SK-N-DZ (cell line): ENCODE measurements around the gene SLC25A42.
A peak's percentile ranks its signal among the peaks of the same experiment; 100 is the strongest.
"Not testable (repeated sequence)": the region's sequence is repeated elsewhere in the genome, so short reads cannot be mapped to it uniquely, and the experiment has no call there.

ENCODE experiments used
- DNase-seq: peaks from one replicate; pipeline ENCODE4 v3.0.0-alpha.2; 2015; ENCODE audit warnings: low spot score

The SLC25A42 gene

GRCh38 chr19:19134687-19135158 is 70.9 kb downstream of the SLC25A42 start:
- DNase-seq, result peak; percentile 31

- not testable (repeated sequence) for DNase-seq
Observed at GRCh38 chr19:19135713-19136112, 71.9 kb downstream of the SLC25A42 start.

GRCh38 chr19:19137556-19138108 is 73.8 kb downstream of the SLC25A42 start:
- no peak for DNase-seq

GRCh38 chr19:19138109-19138981 is 74.6 kb downstream of the SLC25A42 start, which contains the start of gene TMEM161A:
Gene TMEM161A (minus strand): TSS chr19:19138478. CDS start chr19:19138428, 50 bp downstream.
- DNase-seq, result peak; percentile 97

- no peak for DNase-seq
Observed at GRCh38 chr19:19139876-19140229, 76.1 kb downstream of the SLC25A42 start.

GRCh38 chr19:19140476-19140875 is 76.7 kb downstream of the SLC25A42 start:
- no peak for DNase-seq

GRCh38 chr19:19142347-19142746 is 78.6 kb downstream of the SLC25A42 start:
- no peak for DNase-seq

GRCh38 chr19:19145281-19145680 is 81.5 kb downstream of the SLC25A42 start:
- DNase-seq, result no peak

GRCh38 chr19:19145684-19146608 is 82.2 kb downstream of the SLC25A42 start:
- DNase-seq, result peak; percentile 62

- no peak for DNase-seq
Observed at GRCh38 chr19:19146865-19147264, 83.1 kb downstream of the SLC25A42 start.

- DNase-seq, result no peak
Observed at GRCh38 chr19:19147344-19147743, 83.5 kb downstream of the SLC25A42 start.

GRCh38 chr19:19148504-19148903 is 84.7 kb downstream of the SLC25A42 start:
- not testable (repeated sequence) for DNase-seq

GRCh38 chr19:19149435-19149834 is 85.6 kb downstream of the SLC25A42 start:
- DNase-seq, result no peak

- no peak for DNase-seq
Observed at GRCh38 chr19:19151418-19151817, 87.6 kb downstream of the SLC25A42 start.

- DNase-seq, result no peak
Observed at GRCh38 chr19:19152668-19153384, 89.0 kb downstream of the SLC25A42 start.

- no peak for DNase-seq
Observed at GRCh38 chr19:19154768-19155494, 91.1 kb downstream of the SLC25A42 start.

GRCh38 chr19:19155495-19156219 is 91.9 kb downstream of the SLC25A42 start:
- DNase-seq, result no peak

- no peak for DNase-seq
Observed at GRCh38 chr19:19157808-19158207, 94.0 kb downstream of the SLC25A42 start.

GRCh38 chr19:19159534-19159933 is 95.7 kb downstream of the SLC25A42 start:
- no peak for DNase-seq
